GM18526 (cell line): ENCODE results near the gene NDUFA11.

Source experiments
- POLR2A ChIP-seq: IDR thresholded peaks from 3 replicates; pipeline ENCODE4 v1.6.1; 2011; ENCODE audit not compliant: insufficient read length; ENCODE audit errors: extremely low read depth

Gene NDUFA11

DNA sequence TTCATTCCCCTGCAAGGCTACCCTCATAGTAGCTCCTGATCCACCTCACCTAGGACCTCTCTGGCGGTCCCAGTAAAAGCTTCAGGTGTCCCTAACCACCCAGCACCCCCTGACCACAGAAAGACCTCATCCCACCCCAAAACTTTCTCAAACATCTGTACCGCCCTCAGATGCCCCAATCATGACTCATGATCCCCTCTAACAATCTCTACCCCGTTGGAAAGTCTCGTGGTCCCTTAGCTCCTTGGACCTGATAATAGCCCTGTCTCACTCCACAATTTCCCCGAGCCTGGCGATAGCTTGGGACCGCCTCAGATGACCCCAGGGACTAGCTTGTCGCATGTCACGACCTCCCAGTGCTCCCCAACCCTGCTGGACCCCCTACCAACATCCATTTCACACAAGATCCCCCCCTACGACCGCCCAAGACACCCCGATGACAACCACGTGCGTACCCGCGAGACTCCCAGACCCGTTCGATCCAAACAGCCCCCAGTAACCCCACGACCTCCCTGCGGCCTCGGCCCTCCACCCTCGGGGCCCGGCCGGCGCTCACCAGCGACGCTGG, 450 bp downstream of the NDUFA11 start:
- TF ChIP-seq POLR2A, result no peak

DNA sequence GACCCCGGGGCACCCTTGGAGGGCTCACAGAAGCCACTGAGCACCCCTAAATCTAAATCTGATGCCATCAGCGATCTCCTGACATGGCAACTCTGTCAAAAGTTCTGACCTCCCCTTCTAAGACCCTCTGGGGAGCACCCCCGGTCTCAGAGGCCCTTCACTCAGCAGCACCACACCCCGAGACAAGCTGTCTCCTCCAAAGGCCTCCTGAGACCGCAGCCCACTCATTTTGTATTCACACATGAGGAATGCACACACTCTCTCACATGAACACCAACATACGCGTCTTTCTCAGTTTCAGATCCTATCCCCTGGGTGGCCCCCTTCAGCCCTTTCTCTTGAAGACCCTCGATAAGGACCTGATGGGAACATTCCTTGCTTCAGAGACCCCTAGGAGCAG, 2.6 kb downstream of the NDUFA11 start:
- TF ChIP-seq POLR2A, result no peak

- TF ChIP-seq POLR2A, result no peak
Observed at GRCh38 chr19:5899728-5900526, 3.7 kb downstream of the NDUFA11 start.

GRCh38 chr19:5897189-5897969, 6.2 kb downstream of the NDUFA11 start:
- no peak for TF ChIP-seq POLR2A

GRCh38 chr19:5896365-5897076, 7.1 kb downstream of the NDUFA11 start:
- no peak for TF ChIP-seq POLR2A

GRCh38 chr19:5895890-5896289, 7.7 kb downstream of the NDUFA11 start:
- TF ChIP-seq POLR2A, result no peak

DNA sequence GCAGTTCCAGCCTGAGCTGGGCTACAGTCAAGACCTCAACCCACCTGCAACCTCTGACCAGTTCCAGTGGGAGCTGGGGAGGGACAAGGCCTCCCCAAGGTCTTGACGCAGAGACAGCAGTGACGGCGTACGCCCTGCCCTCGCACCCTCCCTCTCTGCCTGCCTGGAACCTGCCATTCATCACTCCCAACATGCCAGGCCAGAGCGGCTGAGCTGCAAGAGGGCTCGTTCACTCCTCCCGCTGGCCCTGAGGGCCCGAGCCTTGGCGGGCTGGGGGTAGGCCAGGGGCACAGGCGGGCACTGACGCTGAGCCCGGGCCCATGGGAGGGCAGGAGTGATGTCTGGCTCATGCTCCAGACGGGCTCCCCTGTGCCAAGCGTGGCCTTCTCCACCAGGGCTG, 8.2 kb downstream of the NDUFA11 start:
- TF ChIP-seq POLR2A, result no peak

DNA sequence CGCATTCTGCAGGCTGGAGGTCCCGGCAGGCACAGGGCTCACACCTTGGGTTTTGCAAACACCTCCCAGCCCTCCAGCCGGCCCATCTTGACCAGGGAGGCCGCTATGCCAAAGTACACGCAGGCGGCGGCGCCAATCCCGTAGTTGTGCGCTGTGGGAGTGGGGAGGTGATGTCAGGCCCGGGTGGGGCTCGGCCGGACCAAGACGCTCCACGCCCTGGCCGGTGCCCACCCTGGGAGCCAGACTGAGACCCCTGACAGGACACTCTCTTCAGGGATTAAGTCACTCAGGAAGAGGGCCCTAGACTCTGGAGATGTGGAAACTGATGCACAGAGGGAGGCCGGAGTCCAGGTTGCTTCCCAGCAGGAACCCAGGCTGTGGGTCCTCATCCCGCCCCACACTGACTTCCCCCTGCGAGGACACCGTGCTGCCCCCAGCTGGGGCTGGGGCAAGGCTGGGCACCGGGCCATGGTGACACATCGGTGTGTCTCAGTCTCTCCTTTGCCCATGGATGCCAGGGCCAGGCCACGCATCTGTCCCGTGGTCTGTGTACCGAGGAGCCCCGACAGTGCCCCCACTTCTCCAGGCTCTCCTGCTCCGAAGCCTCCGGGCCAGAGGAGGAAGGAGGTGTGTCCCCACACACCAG, 8.8 kb downstream of the NDUFA11 start:
- no peak for TF ChIP-seq POLR2A

- no peak for TF ChIP-seq POLR2A
Observed at GRCh38 chr19:5893907-5894703, 9.5 kb downstream of the NDUFA11 start.

GRCh38 chr19:5893296-5893903, 10.2 kb downstream of the NDUFA11 start:
- TF ChIP-seq POLR2A, result no peak

DNA sequence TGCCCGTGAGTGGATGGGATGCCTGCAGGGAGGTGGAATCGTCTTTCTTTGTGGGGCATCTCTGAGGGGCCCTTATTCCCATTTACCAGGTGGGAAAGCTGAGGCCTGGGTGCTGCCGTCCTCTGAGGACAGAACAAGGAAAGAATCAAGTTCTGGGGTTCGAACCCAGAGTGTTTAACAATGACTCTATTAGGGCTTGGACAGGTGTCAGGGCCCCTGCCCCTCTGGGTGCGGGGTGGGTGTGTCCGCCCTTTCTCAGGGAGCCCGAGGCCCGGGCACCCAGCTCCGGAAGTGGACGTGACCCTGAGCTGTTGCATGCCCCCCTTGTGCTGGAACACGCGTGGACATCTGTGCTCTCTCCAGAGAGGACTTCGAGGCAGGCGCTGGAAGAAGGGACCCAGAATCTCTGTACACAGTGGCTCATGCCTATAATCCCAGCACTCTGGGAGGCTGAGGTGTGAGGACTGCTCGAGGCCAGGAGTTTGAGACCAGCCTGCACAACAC, 10.8 kb downstream of the NDUFA11 start:
- no peak for TF ChIP-seq POLR2A

- no peak for TF ChIP-seq POLR2A
Observed at GRCh38 chr19:5891938-5892771, 11.4 kb downstream of the NDUFA11 start.

DNA sequence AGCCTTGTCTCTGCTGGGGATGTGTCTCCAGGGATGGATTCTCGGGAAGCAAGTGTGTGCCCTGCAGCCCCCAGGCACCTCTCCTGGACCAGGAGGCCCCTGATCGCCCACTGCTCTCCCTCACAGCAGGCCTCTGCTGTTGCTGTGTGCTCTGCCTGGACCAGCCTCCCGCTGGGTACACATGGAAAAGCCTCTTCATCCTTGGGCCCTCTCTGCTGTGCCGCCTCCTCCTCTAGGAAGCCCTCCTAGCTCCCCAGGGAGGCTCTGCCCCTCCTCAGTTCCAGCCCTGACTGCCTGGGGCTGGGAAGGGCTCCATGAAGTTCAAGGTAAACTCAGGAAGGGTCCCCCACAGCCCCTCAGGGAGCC, 12.0 kb downstream of the NDUFA11 start:
- TF ChIP-seq POLR2A, result no peak

- no peak for TF ChIP-seq POLR2A
Observed at GRCh38 chr19:5890099-5890498, 13.5 kb downstream of the NDUFA11 start.
